Activated CD8-positive, alpha-beta memory T cell treated with anti-CD3 and anti-CD28 coated beads, Interleukin-2, amount 10 ng/mL, durations not matched to agents 7 days and 5 days (primary cell): Measurements from ENCODE around the gene PPP2R3B. TPM values are rescaled to one million over a fixed set of nuclear protein-coding genes. Genes with fewer than 3 reads are reported as not detected.

ENCODE experiments used
- ATAC-seq: fragments of 150-1000 bp; cut with Tn5 transposase; one replicate; pipeline ENCODE4 v1.10.0; 2021; ENCODE audit warnings: moderate library complexity
- CTCF ChIA-PET: fragments of 350-600 bp; sonication (Branson Sonifier 250); formaldehyde crosslinking; loops from one replicate; lab custom pipeline; 2021; ENCODE audit warnings: antibody characterized with exemption; lab: Charles Lee
- DNase-seq: peaks from one replicate; pipeline ENCODE4 v3.0.0-alpha.2; 2020
- H3K27ac Mint-ChIP-seq: one replicate; pipeline ENCODE4 v1.8.0; 2021; ENCODE audit warnings: mild to moderate bottlenecking, mixed read lengths
- H3K27me3 Mint-ChIP-seq: one replicate; pipeline ENCODE4 v1.8.0; 2021; ENCODE audit warnings: mixed read lengths
- H3K36me3 Mint-ChIP-seq: one replicate; pipeline ENCODE4 v1.8.0; 2021; ENCODE audit warnings: mild to moderate bottlenecking, mixed read lengths
- H3K4me1 Mint-ChIP-seq: one replicate; pipeline ENCODE4 v1.8.0; 2021; ENCODE audit warnings: mixed read lengths
- H3K4me3 Mint-ChIP-seq: one replicate; pipeline ENCODE4 v1.8.0; 2021; ENCODE audit warnings: mild to moderate bottlenecking, moderate library complexity, mixed read lengths
- H3K9me3 Mint-ChIP-seq: one replicate; pipeline ENCODE4 v1.8.0; 2022; ENCODE audit warnings: low read depth, mixed read lengths
- total RNA-seq, 2 experiments: library from RNA; stranded (reverse); gene quantifications; one replicate each; pipeline ENCODE4 v1.2.3, GENCODE V29; 2021

Gene PPP2R3B
- total RNA-seq, 2 experiments from 2014 or later: 31.7 to 45.8 TPM

DNA sequence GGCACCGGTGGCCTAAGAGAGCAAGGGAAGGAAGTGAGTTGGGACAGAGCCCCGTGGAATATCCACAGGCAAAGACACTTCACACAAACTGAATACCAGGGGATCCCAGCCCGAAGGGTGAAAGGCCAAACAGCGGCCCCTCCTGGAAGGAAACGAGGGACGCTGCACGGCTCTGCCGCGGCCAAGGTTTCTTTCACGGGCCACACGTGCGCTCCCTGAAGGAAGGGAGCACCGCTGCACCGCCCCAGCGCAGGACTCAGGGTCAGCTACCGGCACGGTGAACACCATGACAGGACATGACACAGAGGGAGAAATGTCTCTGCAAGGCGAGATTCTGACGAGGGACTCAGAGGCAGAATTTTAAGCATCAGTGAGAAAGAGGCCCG lies 36.6 kb downstream of the PPP2R3B start:
- ATAC-seq (no peak), DNase-seq (no peak)
- Mint-ChIP-seq H3K27ac (no peak overlapping the region), H3K9me3 (no peaks in the 10 kb centered on the region), H3K4me3 (no peak overlapping the region), H3K4me1 (peaks cover under 1% of the 10 kb centered on the region), H3K27me3 (no peaks in the 10 kb centered on the region), H3K36me3 (peaks cover 12% of the 10 kb centered on the region)
- CTCF ChIA-PET: no interaction called here

DNA sequence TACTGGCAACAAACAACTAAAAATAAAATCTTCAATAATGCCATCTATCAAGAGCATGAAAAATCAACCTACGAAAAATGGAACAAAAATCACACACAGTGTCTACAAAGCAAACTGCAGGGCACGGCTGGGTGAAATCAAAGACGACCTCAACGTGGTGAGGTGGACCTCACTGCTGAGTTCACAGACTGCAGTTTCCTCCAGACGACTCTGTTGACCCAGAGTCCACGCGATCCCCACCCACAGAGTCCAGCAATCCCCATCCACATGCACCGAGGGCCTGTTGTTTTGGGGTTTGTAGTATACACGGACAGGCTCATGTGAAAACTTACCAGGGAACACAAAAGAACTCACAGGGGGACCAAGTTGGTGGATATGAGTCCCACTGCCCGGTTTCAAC lies 37.0 kb downstream of the PPP2R3B start:
- Mint-ChIP-seq H3K9me3 (no peaks in the 10 kb centered on the region), H3K4me1 (no peaks in the 10 kb centered on the region), H3K27me3 (no peaks in the 10 kb centered on the region), H3K4me3 (no peak overlapping the region), H3K36me3 (peaks cover 15% of the 10 kb centered on the region), H3K27ac (no peak overlapping the region)
- CTCF ChIA-PET: no interaction called here
- ATAC-seq (no peak), DNase-seq (no peak)

DNA sequence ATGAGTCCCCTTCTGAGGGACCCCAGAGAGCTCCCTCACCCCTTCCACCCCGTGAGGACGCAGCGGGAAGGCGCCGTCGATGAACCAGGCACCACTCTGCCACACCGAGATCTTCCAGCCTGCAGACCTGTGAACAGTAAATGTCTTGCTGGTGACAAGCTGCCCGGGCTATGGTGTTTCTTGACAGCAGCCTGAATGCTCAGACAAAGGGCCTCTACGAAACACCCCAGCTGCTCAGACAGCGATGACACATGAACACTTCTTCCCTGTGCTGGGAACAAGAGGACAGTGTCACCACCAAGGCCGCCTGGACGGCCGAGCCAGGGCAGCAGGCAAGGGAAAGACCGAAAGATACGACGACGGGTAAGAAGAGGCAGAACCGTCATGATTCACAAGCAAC lies 37.5 kb downstream of the PPP2R3B start:
- CTCF ChIA-PET: no interaction called here
- ATAC-seq (no peak), DNase-seq (no peak)
- Mint-ChIP-seq H3K27ac (no peak overlapping the region), H3K27me3 (no peaks in the 10 kb centered on the region), H3K36me3 (peaks cover 18% of the 10 kb centered on the region), H3K9me3 (no peaks in the 10 kb centered on the region), H3K4me3 (no peak overlapping the region), H3K4me1 (no peaks in the 10 kb centered on the region)

DNA sequence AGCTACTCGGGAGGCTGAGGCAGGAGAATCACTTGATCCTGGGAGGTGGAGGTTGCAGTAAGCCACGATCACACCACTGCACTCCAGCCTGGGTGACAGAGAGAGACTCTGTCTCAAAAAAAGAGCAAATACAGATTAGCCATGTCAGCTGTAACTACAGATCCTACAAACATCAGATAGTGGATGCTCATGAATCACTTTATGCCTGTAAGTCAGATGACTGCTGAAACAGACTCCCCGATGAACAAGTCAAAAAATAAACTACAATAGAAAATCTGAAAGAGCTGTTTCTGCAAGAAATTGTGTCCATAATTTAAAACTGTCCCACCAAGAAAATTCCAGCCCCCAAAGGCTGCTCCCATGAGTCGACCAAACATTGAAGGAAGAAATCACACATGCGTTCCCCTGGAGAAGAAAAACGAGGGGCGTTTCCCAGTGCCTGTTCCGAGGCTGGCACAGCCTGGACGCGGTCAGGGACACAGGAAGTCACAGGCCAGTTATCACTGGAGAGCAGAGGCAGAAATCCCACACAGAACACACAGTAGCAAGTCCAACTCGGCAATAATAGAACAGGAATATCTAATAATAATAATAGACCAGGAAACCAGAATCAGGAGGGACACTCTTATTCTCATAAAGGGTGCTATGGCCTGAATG lies 38.1 kb downstream of the PPP2R3B start:
- Mint-ChIP-seq H3K4me1 (no peaks in the 10 kb centered on the region), H3K27me3 (no peaks in the 10 kb centered on the region), H3K4me3 (no peak overlapping the region), H3K27ac (no peak overlapping the region), H3K9me3 (no peaks in the 10 kb centered on the region), H3K36me3 (peaks cover 18% of the 10 kb centered on the region)
- CTCF ChIA-PET: no interaction called here
- DNase-seq: no peak
- ATAC-seq: no peak

DNA sequence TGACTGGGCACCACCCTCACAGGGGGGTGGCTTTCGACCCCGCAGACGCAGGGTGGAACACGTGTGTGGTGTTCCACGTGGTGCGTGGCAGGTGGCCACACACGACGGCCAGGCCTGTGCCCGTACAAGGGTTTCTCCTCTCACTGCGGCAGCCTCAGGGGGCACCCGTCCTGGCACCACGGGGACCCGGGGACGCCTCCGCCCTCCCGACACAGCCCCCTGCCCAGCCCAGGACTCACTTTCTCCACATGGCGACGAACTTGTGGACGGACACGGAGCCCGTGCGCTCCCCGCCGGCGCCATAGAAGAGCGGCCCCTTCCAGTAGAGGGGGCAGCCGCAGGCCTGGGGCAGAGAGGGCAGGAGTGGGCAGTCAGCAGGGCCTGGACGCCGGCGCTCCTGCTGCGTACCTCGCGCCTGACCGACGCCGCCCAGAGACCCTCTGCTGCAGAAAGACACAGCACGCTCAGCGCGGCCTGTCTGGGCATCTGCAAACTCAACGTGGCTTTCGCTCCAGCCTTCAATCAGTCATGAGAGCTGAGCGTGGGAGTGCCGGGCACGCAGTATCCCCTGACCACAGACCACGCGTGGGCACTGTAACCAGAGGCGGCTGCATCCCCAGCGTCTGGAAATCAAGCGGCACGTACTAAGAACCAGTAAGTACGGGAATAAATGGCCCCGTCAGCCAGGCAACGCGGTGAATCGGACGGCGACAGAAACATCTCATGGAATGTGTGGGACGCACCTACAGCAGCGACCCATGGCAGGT lies 39.2 kb downstream of the PPP2R3B start:
- CTCF ChIA-PET: no interaction called here
- Mint-ChIP-seq H3K27me3 (no peaks in the 10 kb centered on the region), H3K9me3 (no peaks in the 10 kb centered on the region), H3K4me1 (no peaks in the 10 kb centered on the region), H3K36me3 (peaks cover 18% of the 10 kb centered on the region), H3K27ac (no peak overlapping the region), H3K4me3 (no peak overlapping the region)
- ATAC-seq (no peak), DNase-seq (no peak)

DNA sequence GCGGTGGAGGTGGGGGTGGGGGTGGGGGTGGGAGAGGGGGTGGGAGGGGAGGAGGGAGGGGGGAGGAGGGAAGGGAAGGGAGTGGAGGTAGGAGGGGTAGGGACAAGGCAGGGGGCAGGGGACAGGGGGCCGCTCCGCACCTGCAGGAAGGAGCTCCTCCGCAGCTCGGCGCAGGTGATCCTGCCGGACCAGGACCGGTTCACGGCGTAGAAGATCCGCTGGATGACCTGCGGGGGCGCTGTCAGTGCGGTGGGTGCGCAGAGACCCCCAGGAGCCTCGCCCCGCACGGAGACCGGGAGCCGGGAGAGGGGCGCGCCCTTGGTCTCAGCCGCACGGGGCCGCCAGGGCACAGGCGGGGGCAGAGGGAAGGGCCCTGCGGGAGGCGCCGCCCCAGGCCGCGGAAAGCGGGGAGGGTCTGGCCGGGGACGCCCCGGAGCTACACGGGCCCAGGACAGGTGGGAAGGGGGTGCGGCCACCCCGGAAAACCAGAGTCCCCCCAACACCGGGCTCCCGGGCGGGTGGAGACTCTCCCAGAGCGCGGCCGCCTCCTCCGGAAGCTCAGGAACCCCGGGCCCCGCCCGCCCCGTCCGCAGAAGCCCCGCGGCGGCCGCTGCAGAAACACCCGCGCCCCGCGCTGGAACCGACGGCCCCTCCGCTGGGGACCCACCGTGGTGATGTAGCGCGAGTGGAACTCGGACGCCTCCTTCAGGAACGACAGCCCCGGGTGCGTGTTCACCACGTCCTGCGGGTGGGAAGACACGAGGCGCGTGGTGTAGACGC lies 40.5 kb downstream of the PPP2R3B start:
- Mint-ChIP-seq H3K4me3 (no peak overlapping the region), H3K27ac (no peak overlapping the region), H3K36me3 (peaks cover 25% of the 10 kb centered on the region), H3K4me1 (no peaks in the 10 kb centered on the region), H3K9me3 (peaks cover 6% of the 10 kb centered on the region), H3K27me3 (no peaks in the 10 kb centered on the region)
- CTCF ChIA-PET: no interaction called here
- ATAC-seq (no peak), DNase-seq (no peak)

DNA sequence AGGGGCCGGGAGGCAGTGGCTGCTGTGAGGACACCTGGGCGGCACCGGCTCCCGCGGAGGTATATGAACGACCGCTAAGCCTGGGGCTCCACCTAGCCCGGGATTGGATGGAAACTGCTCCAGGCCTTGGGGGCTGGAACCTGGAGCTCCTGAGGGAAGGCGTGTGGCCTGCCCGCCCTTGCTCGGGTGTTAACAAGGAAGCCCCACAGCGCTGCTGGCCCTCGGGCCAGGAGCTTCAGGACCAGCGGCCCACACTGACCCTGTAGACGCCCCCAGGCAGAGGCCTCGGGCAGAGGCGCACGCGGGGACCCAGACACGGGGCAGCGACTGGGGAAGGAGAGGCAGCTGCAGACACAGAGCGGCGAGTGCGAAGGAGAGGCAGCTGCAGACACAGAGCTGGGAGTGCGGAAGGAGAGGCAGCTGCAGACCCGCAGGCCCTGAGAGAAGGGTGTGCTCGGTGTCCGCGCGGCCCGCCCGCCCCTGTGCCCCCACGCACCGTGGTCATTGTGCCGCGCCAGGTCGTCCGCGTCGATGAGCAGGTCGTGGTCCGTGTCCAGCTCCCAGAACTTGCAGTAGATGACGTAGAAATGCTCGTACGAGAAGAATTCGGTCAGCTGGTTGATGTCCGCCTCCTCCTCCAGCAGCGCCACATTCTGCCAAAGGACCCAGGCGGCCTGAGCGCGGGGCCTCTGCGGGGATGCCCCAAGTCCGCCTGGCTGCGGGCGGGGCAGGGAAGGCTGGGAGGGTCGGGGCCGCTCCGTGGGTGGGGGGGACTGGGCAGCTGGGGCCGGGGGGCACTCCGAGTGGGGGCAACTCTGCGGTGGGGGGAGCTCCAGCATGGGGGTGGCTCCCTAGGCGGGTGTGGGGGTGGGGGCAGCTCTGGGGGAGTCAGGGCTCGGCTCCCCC lies 41.4 kb downstream of the PPP2R3B start:
- H3K4me3 Mint-ChIP-seq: no peak overlapping the region
- no peaks in the 10 kb centered on the region for H3K27me3 Mint-ChIP-seq
- H3K9me3 Mint-ChIP-seq: peaks cover 6% of the 10 kb centered on the region
- CTCF ChIA-PET: no interaction called here
- no peak overlapping the region for H3K27ac Mint-ChIP-seq
- peaks cover 29% of the 10 kb centered on the region for H3K36me3 Mint-ChIP-seq
- ATAC-seq: no peak
- no peaks in the 10 kb centered on the region for H3K4me1 Mint-ChIP-seq
- no peak for DNase-seq

DNA sequence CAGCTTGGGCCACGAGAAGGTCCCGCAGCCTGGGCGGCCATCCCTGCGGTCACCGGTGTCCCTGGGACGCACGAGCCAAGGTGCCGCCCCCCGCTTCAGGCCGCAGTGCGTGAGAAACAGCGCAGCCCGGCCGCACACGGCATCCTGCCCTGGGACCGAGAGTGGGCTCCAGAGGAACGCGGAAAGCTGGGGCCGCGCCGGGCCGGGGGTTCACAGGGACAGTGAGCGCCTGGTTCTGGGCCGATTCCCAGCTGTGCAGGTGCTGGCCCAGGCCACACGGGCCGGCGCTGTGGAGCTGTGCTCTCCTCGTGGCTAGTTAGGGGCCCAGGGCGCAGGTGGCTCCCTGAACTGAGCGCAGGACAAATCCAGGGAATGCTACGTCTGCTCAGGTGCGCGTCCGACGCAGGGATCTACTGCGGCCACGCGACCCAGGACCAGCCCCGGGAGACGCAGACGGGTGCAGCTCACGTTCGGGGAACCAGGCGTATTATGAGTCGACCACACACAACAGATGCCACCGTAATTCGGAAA lies 42.3 kb downstream of the PPP2R3B start:
- CTCF ChIA-PET: no interaction called here
- H3K36me3 Mint-ChIP-seq: peaks cover 29% of the 10 kb centered on the region
- H3K4me1 Mint-ChIP-seq: no peaks in the 10 kb centered on the region
- no peak for ATAC-seq
- no peak for DNase-seq
- H3K27ac Mint-ChIP-seq: no peak overlapping the region
- H3K9me3 Mint-ChIP-seq: peaks cover 6% of the 10 kb centered on the region
- H3K4me3 Mint-ChIP-seq: no peak overlapping the region
- no peaks in the 10 kb centered on the region for H3K27me3 Mint-ChIP-seq

DNA sequence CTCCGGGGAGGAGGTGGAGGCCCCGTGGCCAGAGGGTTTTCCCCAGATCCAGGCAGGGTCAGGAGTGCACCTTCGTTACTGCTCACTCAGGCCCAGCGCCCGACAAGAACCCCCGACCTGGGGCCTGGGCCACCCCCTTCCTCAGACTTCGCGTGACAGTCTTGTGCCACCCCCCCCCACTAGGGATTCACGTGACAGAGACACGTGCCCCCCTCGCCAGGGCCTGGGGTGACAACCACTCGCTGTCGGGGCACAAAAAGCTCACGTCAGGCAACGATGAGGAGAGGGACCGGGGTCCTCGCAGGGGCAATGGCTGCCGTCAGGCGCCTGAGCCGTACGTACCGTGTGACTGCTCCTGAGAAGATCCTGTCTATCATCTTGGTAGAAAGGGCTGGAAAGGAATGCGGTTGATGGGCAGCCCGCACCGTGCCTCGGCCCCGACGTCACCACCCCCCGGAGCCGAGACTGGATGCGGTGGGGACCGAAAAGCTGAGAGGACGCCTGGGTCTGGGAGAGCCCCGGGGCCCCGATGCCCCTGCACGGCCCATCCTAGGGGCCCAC lies 45.1 kb downstream of the PPP2R3B start:
- CTCF ChIA-PET: no interaction called here
- Mint-ChIP-seq H3K4me1 (no peaks in the 10 kb centered on the region), H3K27ac (no peak overlapping the region), H3K36me3 (peaks cover 43% of the 10 kb centered on the region), H3K4me3 (no peak overlapping the region), H3K9me3 (peaks cover 6% of the 10 kb centered on the region), H3K27me3 (no peaks in the 10 kb centered on the region)
- ATAC-seq (no peak), DNase-seq (no peak)

DNA sequence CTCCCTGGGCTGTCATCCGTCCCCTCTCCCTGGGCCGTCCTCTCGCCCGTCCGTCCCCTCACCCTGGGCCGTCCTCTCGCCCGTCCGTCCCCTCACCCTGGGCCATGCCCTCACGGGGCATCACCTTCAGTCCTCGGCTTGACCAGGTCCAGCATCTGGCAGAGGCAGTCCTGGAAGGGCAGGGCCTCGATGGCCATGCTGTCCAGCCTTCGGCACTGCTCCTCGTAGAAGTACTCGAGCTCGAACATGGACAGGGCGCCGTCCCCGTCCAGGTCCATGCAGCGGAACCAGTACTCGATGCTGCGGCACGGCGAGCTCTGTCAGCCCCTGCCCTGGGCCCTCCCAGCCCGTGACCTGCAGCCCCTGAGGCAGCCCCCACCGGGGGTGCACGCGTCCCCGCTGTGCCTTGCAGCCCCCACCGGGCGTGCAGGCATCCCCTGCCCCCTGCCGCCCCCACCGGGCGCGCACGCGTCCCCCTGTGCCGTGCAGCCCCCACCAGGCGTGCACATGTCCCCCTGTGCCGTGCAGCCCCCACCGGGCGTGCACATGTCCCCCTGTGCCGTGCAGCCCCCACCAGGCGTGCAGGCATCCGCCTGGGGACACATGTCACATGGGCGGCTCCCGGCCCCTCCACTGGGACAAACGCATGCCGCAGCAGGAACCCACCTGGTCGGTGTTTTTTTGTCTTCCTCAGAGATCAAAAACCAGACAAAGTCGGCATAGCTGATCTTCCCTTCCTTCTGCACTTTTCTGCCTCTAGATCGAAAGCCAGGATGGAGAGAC lies 45.9 kb downstream of the PPP2R3B start:
- H3K4me1 Mint-ChIP-seq: no peaks in the 10 kb centered on the region
- no peak for ATAC-seq
- no peaks in the 10 kb centered on the region for H3K27me3 Mint-ChIP-seq
- no peak for DNase-seq
- no peak overlapping the region for H3K27ac Mint-ChIP-seq
- CTCF ChIA-PET: no interaction called here
- peaks cover 48% of the 10 kb centered on the region for H3K36me3 Mint-ChIP-seq
- peaks cover 7% of the 10 kb centered on the region for H3K9me3 Mint-ChIP-seq
- no peak overlapping the region for H3K4me3 Mint-ChIP-seq

DNA sequence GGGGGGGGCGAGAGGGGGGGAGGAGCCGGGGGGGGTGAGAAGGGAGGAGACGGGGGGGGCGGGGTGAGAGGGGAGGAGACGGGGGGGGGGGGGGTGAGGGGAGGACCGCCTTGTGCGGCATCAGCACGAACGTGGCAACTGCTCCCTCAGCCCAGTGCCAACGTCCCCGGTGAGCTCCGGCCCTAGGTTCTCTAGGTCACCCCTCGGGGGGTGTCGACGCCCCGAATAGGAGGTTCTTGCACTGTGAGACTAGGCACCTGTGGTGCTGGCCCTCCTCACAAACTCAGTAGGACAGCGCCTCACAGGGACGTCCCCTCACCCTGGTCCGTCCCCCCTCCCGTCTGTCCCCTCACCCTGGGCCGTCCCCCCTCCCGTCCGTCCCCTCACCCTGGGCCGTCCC lies 46.6 kb downstream of the PPP2R3B start:
- CTCF ChIA-PET: no interaction called here
- no peaks in the 10 kb centered on the region for H3K4me1 Mint-ChIP-seq
- ATAC-seq (peak; percentile 12), DNase-seq (no peak)
- H3K27me3 Mint-ChIP-seq: no peaks in the 10 kb centered on the region
- H3K9me3 Mint-ChIP-seq: peaks cover 7% of the 10 kb centered on the region
- H3K4me3 Mint-ChIP-seq: no peak overlapping the region
- no peak overlapping the region for H3K27ac Mint-ChIP-seq
- H3K36me3 Mint-ChIP-seq: peaks cover 47% of the 10 kb centered on the region

DNA sequence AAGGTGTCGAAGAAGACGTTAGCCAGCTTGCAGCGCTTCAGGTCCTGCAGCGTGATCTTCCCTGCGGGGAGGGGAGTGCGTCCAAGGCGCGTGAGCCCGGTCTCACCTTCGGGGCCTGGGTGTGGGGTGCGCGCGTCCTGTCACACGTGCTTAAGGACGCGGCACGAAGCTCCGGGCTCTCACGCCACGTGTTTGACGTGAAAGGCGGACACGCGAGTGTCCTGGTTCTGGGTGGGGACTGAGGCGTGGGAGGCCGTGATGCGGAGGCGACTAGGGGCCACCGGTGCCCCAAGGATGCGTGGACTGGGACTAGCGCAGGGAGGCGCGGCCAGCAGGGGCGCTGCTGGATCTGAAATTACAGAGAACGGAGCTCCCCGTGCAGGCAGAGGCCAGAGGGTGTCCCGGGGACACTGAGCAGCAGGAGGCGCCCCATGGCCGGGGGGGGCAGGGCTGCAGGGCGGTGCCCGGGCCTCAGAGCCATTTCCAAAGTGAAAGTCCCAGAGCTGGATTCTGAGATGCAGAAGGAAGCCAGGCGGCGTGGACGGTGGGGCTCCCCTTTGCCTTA lies 47.8 kb downstream of the PPP2R3B start:
- Mint-ChIP-seq H3K27ac (no peak overlapping the region), H3K4me3 (no peak overlapping the region), H3K9me3 (peaks cover 7% of the 10 kb centered on the region), H3K36me3 (peaks cover 40% of the 10 kb centered on the region), H3K4me1 (no peaks in the 10 kb centered on the region), H3K27me3 (no peaks in the 10 kb centered on the region)
- DNase-seq (no peak), ATAC-seq (no peak)
- CTCF ChIA-PET: no interaction called here
